Ureter (tissue), 1 donor: ENCODE data around the gene SUSD6. TPM values are rescaled to one million over a fixed set of nuclear protein-coding genes. Genes with fewer than 3 reads are reported as not detected.

Experiments
- DNase-seq: peaks from one replicate; pipeline ENCODE4 v3.0.0-alpha.2; 2020; ENCODE audit warnings: low spot score
- total RNA-seq: library from RNA; stranded (reverse); gene quantifications from one replicate; pipeline ENCODE4 v1.2.4, GENCODE V29; 2023
- donor health status: DM: yes; HTN: yes; CAD: no.

Gene SUSD6
- total RNA-seq, 1 donor from 2014 or later = 41.6 TPM

- no peak for DNase-seq
These were observed 37.4 kb downstream of the SUSD6 start for GRCh38 chr14:69648480-69649451.

GRCh38 chr14:69650948-69651369, 39.6 kb downstream of the SUSD6 start:
- no peak for DNase-seq

GRCh38 chr14:69651664-69652063, 40.3 kb downstream of the SUSD6 start:
- DNase-seq = no peak

GRCh38 chr14:69652942-69653684, 41.7 kb downstream of the SUSD6 start:
- DNase-seq = no peak

- no peak for DNase-seq
These were observed 42.7 kb downstream of the SUSD6 start for GRCh38 chr14:69654116-69654515.

GRCh38 chr14:69657950-69658355, 46.6 kb downstream of the SUSD6 start:
- peak; percentile 76 for DNase-seq

GRCh38 chr14:69658664-69659261, 47.4 kb downstream of the SUSD6 start:
- DNase-seq = no peak

- no peak for DNase-seq
These were observed 49.2 kb downstream of the SUSD6 start for GRCh38 chr14:69660344-69661193.

GRCh38 chr14:69661194-69661537, 49.8 kb downstream of the SUSD6 start:
- no peak for DNase-seq

- no peak for DNase-seq
These were observed 51.4 kb downstream of the SUSD6 start for GRCh38 chr14:69662636-69663299.

- no peak for DNase-seq
These were observed 51.9 kb downstream of the SUSD6 start for GRCh38 chr14:69663300-69663643.

- no peak for DNase-seq
These were observed 52.9 kb downstream of the SUSD6 start for GRCh38 chr14:69664265-69664664.

- no peak for DNase-seq
These were observed 53.6 kb downstream of the SUSD6 start for GRCh38 chr14:69664865-69665526.

GRCh38 chr14:69665631-69666030, 54.2 kb downstream of the SUSD6 start:
- no peak for DNase-seq

GRCh38 chr14:69666112-69666511, 54.7 kb downstream of the SUSD6 start:
- DNase-seq = no peak

- DNase-seq = no peak
These were observed 55.4 kb downstream of the SUSD6 start for GRCh38 chr14:69666690-69667211.

GRCh38 chr14:69667938-69668335, 56.5 kb downstream of the SUSD6 start:
- DNase-seq = no peak

- no peak for DNase-seq
These were observed 58.0 kb downstream of the SUSD6 start for GRCh38 chr14:69669375-69669774.

GRCh38 chr14:69670093-69670492, 58.7 kb downstream of the SUSD6 start:
- DNase-seq = no peak

GRCh38 chr14:69671365-69672030, 60.1 kb downstream of the SUSD6 start:
- no peak for DNase-seq
